Femur (tissue), 1 donor: ENCODE measurements around the gene NLRC5.
"Not testable (repeated sequence)": the region's sequence is repeated elsewhere in the genome, so short reads cannot be mapped to it uniquely, and the experiment has no call there.

ENCODE experiments used
- DNase-seq: peaks from one replicate; pipeline ENCODE4 v3.0.0-alpha.2; 2017

The NLRC5 gene

DNA sequence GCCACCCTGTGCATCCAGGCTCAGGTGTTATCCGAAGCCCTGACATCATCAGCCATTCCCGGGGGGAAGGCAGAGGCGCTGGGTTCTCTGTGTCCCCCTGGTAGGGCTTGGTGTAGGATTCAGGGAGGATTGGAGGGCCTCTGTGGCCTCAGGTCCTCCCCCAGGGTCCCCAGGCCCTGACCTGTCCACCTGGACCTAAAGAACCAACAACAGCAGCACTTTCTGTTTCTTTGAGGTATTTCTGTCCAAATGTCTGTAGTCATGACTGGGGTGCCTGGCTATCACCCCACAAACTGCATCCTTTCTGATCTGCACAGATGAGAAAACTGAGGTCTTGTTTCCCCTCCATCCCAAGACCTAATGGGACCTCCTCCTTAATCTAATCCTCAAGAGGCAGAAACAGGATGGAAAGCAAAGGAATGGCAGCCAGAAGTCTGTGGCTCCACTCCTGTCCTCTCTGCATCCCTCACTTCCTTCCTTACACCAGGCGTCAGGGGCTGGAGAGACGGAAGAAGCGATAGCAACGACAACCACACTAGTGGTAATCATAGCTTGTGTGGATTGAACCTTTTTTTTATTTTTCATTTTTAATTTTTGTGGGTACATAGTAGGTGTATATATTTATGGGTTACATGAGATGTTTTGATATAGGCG, 11.8 kb downstream of the NLRC5 start:
- DNase-seq = no peak

- no peak for DNase-seq
Observed at GRCh38 chr16:57003439-57004386, 14.4 kb downstream of the NLRC5 start.

GRCh38 chr16:57004387-57005250, 15.3 kb downstream of the NLRC5 start:
- DNase-seq = no peak

- not testable (repeated sequence) for DNase-seq
Observed at GRCh38 chr16:57005597-57005996, 16.2 kb downstream of the NLRC5 start.

DNA sequence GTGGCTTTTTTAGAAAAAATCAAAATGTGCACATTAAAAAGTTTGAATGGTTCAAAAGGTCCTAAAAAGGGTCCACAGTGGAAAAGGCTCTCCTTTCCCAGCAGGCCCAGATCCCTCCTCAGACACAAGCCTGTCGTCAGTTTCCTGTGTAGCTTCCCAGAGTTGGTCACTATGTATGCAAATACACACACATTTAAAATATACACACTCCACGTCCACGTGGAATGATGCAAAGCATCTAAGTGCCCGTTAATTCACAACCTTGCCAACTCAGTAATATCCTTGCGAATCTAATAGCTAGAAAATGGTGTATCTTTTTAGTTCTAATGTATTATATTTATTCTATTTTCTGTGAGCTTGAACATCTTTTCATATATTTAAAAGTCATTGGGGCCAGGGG, 17.7 kb downstream of the NLRC5 start:
- DNase-seq = no peak

- DNase-seq = no peak
Observed at GRCh38 chr16:57007530-57007929, 18.2 kb downstream of the NLRC5 start.

DNA sequence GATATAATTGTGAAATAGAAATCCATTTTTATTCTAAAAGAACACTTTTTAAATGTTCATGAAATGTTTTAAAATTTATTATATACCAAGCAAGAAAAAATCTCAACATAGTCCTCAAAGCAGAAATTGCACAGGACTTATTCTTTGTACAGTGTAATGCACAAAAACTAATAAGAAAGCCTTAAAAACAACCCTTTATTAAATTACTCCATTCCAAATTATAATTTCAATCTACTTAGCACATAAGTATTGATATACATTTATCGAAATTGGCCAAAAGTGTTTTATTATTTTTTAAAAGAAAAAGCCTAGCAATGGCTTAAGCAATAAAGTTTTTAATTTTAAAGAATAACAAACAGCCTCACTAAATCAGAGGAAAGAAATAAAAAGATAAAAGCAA, 19.1 kb downstream of the NLRC5 start:
- no peak for DNase-seq

GRCh38 chr16:57009643-57010170, 20.4 kb downstream of the NLRC5 start:
- no peak for DNase-seq

DNA sequence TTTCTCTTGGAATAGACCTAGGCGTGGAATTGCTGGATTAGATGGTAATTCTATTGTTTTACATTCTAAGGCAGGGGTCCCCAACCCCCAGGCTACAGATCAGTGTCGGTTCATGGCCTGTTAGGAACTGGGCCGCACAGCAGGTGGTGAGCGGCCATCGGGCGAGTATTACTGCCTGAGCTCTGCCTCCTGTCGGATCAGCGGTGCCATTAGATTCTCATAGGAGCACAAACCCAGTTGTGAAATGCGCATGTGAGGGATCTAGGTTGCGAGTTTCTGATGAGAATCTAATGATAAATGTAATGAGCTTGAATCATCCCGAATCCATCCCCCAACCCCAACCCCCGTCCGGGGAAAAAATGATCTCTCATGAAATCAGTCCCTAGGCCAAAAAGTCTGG, 23.0 kb downstream of the NLRC5 start:
- DNase-seq = no peak

DNA sequence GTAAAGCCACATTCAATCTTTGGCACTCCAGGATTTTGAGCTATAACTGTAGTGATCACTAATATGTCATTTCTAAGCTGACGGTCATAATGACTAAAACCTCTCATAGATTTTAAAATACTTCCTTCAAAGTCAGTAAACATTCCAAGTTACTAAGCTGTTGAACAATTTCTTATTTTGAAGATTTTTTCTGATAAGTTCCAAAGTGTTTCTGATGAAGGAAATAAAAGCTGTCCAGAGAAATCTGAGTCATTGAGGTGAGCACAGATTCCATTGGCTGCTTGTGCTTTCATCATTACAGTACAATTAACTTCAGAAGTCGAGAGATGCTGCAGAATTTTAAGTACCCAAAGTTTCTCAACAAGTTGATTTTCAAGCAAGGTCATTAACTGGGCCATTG, 23.9 kb downstream of the NLRC5 start:
- no peak for DNase-seq

- no peak for DNase-seq
Observed at GRCh38 chr16:57013902-57014301, 24.5 kb downstream of the NLRC5 start.

DNA sequence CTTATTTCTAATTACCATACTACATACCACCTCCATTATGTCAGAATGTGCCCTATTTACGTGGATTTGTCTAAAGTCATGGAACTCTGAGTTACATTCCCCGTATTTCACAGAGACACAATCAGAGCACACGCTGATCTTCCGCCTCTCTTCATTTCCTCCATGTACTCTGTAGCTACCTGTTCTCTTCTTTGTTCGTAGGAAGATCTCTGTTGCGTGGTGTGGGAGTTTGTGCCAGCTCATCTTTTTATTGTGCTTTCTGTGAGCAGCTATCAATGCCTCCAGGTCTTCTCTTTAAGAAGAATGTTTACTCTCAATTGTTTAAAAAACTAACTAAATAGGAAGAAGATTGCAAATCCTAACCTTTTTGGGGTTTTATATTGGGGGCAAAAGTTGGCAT, 26.9 kb downstream of the NLRC5 start:
- DNase-seq = no peak

- DNase-seq = no peak
Observed at GRCh38 chr16:57016831-57017230, 27.5 kb downstream of the NLRC5 start.

GRCh38 chr16:57017251-57017650, 27.9 kb downstream of the NLRC5 start:
- DNase-seq = no peak

- no peak for DNase-seq
Observed at GRCh38 chr16:57019746-57020145, 30.4 kb downstream of the NLRC5 start.

DNA sequence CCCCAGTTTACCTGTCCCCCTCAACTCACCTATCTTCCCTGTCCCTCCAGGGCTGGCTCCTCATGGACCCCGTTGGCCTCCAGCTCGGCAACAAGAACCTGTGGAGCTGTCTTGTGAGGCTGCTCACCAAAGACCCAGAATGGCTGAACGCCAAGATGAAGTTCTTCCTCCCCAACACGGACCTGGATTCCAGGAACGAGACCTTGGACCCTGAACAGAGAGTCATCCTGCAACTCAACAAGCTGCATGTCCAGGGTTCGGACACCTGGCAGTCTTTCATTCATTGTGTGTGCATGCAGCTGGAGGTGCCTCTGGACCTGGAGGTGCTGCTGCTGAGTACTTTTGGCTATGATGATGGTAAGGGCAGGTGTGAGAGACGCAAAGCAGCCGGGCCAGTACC, 31.3 kb downstream of the NLRC5 start:
- no peak for DNase-seq

- no peak for DNase-seq
Observed at GRCh38 chr16:57021757-57022156, 32.4 kb downstream of the NLRC5 start.

GRCh38 chr16:57022445-57022844, 33.1 kb downstream of the NLRC5 start:
- DNase-seq = no peak

DNA sequence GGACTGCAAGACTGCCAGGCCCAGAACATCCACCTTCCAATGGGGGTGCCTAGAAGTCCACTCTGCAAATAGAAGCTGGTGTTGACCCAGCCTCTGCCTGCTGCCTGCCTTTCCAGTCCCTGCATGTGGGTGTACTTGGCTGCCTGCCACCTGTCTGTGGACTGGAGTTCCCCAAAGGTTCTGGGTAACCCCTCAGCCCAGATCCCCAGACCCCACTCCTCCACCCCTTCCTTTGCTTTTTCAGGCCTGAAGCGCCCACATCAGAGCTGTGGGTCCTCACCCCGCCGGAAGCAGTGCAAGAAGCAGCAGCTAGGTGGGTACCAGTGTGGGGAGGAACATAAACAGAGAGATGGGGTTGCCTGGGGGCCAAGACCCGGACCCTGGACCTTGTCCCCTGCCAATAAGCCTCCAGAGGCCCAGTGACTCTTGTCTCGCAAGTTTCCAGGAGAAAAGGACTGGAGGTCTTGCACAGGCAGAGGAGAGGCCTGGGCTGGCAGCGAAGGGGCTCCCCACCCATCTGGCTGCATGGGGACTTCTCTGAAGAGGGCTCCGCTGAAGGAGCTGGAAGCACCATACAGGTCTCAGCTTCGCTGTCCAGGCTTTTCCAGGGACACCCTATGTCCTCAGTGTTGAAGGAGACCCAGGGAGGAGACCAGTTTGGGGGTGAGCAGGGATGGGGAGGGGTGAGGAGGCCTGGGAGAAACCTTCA, 34.3 kb downstream of the NLRC5 start:
- no peak for DNase-seq

DNA sequence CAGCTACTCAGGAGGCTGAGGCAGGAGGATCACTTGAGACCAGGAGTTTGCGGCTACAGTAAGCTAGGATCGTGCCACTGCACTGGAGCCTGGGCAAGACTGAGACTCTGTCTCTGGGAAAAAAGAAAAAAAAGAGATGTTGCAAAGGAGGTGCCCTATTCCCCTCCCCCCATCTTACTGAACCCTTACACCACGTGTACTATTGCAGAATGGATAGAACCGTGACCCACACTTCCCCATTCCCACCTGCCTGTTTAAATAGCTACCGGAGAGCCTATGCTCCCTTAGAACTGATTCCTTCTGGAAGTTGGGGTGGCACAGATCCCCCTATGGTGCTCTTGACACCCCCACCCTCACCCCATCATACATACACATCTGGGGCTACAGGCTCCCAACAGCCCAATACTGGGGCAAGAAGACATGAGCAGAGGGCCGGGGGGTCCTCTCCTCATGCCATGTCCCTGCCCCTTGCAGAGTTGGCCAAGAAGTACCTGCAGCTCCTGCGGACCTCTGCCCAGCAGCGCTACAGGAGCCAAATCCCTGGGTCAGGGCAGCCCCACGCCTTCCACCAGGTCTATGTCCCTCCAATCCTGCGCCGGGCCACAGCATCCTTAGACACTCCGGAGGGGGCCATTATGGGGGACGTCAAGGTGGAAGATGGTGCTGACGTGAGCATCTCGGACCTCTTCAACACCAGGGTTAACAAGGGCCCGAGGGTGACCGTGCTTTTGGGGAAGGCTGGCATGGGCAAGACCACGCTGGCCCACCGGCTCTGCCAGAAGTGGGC, 35.7 kb downstream of the NLRC5 start:
- no peak for DNase-seq

DNA sequence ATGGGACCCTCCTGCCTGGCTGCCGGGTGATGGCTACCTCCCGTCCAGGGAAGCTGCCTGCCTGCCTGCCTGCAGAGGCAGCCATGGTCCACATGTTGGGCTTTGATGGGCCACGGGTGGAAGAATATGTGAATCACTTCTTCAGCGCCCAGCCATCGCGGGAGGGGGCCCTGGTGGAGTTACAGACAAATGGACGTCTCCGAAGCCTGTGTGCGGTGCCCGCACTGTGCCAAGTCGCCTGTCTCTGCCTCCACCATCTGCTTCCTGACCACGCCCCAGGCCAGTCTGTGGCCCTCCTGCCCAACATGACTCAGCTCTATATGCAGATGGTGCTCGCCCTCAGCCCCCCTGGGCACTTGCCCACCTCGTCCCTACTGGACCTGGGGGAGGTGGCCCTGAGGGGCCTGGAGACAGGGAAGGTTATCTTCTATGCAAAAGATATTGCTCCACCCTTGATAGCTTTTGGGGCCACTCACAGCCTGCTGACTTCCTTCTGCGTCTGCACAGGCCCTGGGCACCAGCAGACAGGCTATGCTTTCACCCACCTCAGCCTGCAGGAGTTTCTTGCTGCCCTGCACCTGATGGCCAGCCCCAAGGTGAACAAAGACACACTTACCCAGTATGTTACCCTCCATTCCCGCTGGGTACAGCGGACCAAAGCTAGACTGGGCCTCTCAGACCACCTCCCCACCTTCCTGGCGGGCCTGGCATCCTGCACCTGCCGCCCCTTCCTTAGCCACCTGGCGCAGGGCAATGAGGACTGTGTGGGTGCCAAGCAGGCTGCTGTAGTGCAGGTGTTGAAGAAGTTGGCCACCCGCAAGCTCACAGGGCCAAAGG, 36.8 kb downstream of the NLRC5 start:
- no peak for DNase-seq
